ENCODE data around the gene STX12.
"Not testable (repeated sequence)": the region's sequence is repeated elsewhere in the genome, so short reads cannot be mapped to it uniquely, and the experiment has no call there.

Gene STX12

DNA sequence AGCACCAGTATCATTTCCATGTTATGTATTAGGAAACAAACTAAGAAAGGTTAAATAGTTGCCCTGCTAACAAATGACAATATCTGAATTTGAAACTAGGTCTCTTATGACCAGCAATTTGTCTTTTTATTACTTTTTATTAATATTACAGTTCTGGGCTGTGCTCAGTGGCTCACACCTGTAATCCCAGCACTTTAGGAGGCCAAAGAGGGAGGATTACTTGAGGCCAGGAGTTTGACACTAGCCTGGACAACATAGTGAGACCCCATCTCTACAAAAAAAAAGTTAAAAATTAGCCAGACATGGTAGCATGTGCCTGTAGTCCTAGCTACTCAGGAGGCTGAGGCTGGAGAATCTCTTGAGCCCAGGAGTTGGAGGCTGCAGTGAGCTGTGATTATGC is 3.3 kb downstream of the STX12 start:
- not testable (repeated sequence) for DNase-seq

DNA sequence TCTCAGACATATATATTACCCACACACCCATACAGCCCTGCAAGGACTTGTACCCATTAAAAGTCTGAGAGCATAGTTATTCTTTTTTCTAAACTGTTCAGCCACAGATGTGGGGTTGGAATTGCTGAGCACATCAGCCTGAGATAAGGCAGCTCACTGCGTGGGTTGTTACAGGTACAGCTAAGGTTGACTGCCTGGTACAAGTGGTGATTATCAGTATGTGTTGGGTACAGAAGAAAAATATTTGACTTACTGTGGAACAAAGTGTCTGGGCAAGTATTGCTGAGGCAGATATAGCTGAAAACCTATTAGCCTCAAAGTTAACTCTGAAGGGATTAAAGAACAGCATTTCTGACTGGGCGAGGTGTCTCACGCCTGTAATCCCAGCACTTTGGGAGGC is 5.0 kb downstream of the STX12 start:
- DNase-seq: no peak

DNA sequence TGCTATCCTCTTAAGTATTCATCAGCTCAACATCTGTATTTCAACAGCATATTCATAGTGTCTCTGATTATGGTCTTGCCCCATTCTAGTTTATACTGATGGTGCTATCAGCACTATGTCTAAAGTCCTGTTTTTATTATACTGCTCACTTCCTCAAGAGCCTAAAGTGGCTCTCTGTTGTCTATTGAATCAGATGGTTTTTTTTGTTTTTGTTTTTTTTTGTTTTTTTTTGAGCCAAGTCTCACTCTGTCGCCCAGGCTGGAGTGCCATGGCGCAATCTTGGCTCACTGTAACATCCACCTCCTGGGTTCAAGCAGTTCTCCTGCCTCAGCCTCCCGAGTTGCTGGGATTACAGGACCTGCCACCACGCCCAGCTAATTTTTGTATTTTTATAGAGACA is 6.1 kb downstream of the STX12 start:
- DNase-seq: no peak

- no peak for DNase-seq
These were observed 9.9 kb downstream of the STX12 start for GRCh38 chr1:27782950-27783349.

DNA sequence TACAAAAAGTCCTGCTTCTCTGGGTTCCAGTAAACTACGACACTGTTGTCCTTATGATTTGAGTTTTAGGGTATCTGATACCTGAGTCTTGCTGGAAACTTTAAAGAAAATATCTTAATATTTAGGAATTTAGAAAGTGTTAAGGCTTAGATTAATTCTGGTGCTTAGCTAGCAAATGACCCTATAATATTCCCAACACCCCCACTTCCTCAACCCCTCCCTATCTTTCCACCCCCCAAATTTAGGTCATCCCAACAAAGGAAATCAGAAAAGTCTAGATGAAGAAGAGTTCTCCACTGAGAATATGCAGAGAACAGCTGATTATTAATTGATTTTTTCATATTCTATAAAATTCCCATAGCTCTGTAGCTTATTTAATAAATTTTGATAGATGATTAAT is 11.7 kb downstream of the STX12 start:
- no peak for DNase-seq

- DNase-seq: no peak
These were observed 12.9 kb downstream of the STX12 start for GRCh38 chr1:27785781-27786455.

- no peak for DNase-seq
These were observed 14.9 kb downstream of the STX12 start for GRCh38 chr1:27787895-27788294.

DNA sequence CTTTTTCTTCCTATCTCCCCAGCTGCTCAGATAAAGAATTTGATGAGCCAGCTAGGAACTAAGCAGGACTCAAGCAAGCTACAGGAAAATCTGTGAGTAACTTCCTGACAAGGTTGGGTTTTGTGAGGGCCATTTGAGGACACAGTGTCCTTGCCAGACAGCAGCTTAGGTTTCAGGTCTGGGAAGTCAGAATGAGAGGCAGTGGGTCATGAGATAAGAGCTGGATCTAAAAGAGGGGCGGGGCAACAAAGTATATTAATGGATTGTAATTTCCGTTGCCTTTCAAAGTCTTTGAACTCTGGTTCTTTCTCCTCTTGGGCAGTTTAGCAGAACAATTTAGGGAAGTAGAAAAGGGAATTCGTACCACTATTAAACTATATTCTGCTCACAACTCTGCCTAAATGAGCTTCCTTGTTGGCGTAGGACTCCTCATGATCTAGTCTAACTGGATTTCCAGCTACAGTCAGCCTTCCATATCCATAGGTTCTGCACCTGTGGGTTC is 16.6 kb downstream of the STX12 start:
- DNase-seq: no peak

DNA sequence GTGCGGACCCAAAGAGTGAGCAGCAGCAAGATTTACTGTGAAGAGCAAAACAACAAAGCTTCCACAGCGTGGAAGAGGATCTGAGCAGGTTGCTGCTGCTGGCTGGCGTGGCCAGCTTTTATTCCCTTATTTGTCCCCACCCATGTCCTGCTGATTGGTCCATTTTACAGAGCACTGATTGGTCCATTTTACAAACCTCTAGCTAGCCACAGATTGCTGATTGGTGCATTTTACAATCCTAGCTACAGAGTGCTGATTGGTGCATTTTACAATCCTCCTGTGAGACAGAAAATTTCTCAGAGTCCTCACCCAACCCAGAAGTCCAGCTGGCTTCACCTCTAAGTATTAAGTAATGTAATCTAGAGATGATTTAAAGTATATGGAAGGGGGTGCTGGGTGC is 17.3 kb downstream of the STX12 start:
- not testable (repeated sequence) for DNase-seq

GRCh38 chr1:27795601-27796000 is 22.6 kb downstream of the STX12 start:
- no peak for DNase-seq

- no peak for DNase-seq
These were observed 31.8 kb downstream of the STX12 start for GRCh38 chr1:27804791-27805190.

DNA sequence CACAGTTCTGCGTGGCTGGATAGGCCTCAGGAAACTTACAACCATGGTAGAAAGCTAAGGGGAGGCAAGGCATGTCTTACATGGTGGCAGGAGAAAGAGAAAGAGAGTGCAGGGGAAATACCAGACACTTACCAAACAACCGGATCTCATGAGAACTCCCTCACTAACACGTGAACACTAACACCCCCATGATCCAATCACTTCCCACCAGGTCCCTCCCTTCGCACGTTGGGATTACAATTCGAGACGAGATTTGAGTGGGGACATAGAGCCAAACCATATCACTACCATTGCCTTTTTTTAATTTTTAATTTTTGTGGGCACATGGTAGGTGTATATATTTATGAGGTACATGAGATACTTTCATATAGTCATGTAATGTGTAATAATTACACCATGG is 33.7 kb downstream of the STX12 start:
- DNase-seq: no peak

- DNase-seq: no peak
These were observed 34.4 kb downstream of the STX12 start for GRCh38 chr1:27807385-27807784.

DNA sequence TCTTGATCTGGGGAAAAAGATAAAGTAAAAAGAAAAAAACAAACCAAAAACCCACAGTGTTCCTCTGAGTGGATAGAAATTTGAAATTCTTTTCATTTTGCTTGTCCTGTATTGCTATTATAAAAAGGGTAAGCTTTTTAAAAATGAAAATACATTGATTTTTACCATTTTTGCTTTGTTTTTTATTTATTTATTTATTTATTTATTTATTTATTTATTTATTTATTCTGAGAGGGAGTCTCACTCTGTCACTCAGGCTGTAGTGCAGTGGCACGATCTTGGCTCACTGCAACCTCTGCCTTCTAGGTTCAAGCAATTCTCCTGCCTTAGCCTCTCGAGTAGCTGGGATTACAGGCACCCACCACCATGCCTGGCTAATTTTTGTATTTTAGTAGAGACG is 35.1 kb downstream of the STX12 start:
- not testable (repeated sequence) for DNase-seq

DNA sequence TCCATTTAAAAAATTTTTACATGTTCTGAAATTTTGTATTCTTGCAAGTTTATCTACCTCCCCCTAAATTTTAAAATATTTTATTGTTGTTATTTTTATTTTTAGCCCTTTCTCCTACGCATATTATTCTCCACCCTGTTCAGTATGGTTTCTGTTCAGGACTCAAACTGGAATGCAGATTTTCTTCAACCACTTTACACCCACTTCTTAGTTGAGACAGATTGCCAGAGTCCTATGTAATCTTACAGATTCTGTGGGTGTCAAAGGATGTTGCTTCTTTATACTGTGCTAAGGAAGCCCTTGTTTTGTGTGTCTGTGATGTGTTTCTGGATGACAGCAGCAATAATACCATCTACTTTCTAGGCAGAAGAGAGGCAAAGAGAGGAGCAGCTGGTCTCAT is 36.9 kb downstream of the STX12 start:
- DNase-seq: no peak

- no peak for DNase-seq
These were observed 38.9 kb downstream of the STX12 start for GRCh38 chr1:27811741-27812500.

DNA sequence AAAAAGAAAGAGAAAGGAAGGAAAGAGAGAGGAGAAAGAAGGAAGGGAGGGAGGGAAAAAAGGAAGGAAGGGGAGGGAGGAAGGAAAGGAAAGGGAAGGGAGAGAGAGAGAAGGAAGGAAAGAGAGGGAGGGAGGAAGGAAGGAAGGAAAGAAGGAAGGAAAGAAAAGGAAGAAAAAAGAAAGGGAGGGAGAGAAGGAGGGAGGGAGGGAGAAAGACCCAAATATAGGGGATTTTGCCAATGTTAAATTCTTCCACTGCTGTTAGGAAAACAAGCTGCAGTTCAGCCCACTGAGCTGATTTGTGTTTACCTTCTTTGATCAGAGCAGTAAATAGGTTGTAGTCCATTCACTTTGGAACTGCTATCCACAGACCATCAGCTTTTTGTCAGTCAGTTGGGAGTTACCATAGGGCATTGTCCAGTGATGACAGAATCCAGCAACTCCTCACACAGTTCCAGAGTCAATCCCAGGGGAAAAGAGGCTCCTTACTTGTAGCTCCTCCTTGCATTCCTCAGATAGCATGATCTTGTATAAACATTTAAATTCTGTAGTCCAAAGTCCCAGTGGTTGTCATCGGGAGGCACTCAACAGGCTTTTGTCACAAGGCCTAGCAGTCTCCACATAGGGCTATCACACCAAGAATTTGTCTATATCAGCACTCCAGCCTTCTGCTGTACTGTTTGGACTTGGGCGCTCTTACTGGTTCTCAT is 44.1 kb downstream of the STX12 start:
- DNase-seq: peak; percentile 9

DNA sequence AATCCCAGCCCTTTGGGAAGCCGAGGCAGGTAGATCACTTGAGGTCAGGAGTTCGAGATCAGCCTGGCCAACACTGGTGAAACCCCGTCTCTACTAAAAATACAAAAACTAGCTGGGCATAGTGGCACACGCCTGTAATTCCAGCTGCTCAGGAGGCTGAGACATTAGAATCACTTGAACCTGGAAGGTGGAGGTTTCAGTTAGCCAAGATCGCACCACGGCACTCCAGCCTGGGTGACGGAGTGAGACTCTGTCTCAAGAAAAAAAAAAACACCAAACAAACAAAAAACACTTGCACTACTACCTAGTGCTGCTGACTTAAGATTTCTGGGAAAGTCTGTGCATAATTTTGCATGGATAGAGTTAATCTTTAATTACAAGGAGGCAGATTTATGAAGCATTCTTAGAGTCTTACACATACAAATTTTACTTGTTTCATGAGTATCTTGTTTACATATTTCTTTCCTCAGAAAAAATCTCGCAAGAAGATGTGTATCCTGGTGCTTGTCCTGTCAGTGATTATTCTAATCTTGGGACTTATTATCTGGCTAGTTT is 48.8 kb downstream of the STX12 start:
- no peak for DNase-seq

DNA sequence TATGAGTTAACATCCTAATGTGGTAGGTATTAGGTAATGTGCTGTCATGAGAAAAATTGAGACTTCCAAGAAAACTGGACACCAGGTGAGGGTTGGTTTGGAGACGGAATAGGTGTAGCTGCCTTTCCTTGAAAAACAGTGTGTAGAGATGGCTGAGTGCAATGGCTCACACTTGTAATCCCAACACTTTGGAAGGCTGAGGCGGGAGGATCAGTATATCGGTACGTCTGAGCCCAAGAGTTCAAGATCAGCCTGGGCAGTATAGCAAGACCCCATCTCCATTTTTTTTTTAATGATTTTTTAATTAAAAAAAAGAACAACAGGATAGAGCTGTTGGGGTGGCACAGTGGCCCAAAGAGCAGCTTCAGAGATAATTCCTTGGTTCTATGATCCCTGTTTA is 50.8 kb downstream of the STX12 start:
- no peak for DNase-seq

GRCh38 chr1:27824411-27824810 is 51.4 kb downstream of the STX12 start:
- no peak for DNase-seq

- not testable (repeated sequence) for DNase-seq
These were observed 56.4 kb downstream of the STX12 start for GRCh38 chr1:27829339-27829960.

GRCh38 chr1:27830621-27831440 is 57.8 kb downstream of the STX12 start, which contains the start of gene PPP1R8:
Gene PPP1R8 (plus strand): TSS chr1:27830782. CDS start chr1:27830836, 54 bp downstream.
- peak; percentile 89 for DNase-seq
